ENCODE measurements around the gene BCL7B. TPM values are rescaled to one million over a fixed set of nuclear protein-coding genes. Genes with fewer than 3 reads are reported as not detected.

The BCL7B gene
- total RNA-seq, 1 experiment from 2014 or later = 50.4 TPM

DNA sequence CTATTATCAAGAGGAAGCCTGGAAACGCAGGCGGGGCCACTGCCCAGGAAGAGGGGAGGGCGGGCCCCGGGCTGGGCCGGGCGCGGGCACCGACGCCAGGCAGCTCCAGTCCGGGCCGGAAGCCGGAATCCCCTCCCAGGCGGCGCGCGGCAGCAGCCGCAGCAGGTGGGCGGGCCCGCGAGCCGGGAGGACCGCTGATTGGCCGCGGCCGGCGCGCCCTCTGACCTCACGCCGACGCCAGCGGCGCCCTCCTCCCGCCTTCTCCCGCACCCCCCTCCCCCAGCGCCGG, 438 bp downstream of the BCL7B start:
- POLR2A ChIA-PET = interaction anchor here (0.8 to 1.1 kb wide), 3 partner anchors 9 to 35 kb away, joined by 3 to 5 read pairs (median 3); partner anchors contain the start of gene BAZ1B
- Histone ChIP-seq H3K4me1 (ENCODE audit: control insufficient read depth in 1 of 2, insufficient read depth in 2 of 2, low read length in 2 of 2) (peaks cover 16 to 35% of the 10 kb centered on the region in 2 experiments), H3K9me2 (ENCODE audit: insufficient read depth) (no peaks in the 10 kb centered on the region), H3K9ac (ENCODE audit: low read length) (peak overlapping the region; percentile 89), H3K36me3 (ENCODE audit: control insufficient read depth in 1 of 2, insufficient read depth in 2 of 2, low read length in 2 of 2) (peaks cover 0 to 6% of the 10 kb centered on the region in 2 experiments; a peak in 3 of 4 replicates), H3K79me2 (ENCODE audit: insufficient read depth, low read length) (peaks cover 49% of the 10 kb centered on the region), H3K27me3 (ENCODE audit: insufficient read depth, low read length) (no peaks in the 10 kb centered on the region), H3K4me2 (ENCODE audit: low read length) (peak overlapping the region; percentile 90), H3K4me3 (replicated peaks in 1 of 2; ENCODE audit: low read depth in 1 of 2, low read length in 2 of 2) (peak overlapping the region; percentile 94 to 99), H4K20me1 (ENCODE audit: insufficient read depth) (no peaks in the 10 kb centered on the region), H2AFZ (ENCODE audit: low read depth, low read length, poor library complexity, severe bottlenecking) (no peak overlapping the region), H3K27ac (ENCODE audit: low read depth, low read length) (peak overlapping the region; percentile 99), H3K9me3 (ENCODE audit: control insufficient read depth in 1 of 2, insufficient read depth in 1 of 2, low read depth in 1 of 2, low read length in 2 of 2) (no peaks in the 10 kb centered on the region)
- peak; percentile 75 for DNase-seq (ENCODE audit: low read depth, low spot score)
- intact Hi-C loops (cut with micrococcal nuclease) = loop anchor here (1.0 kb wide), 1 partner anchor 35 kb away; the partner anchor contains the start of gene BAZ1B
- no TSS peak for BruUV-seq (replicated peaks)
- ATAC-seq = peak; percentile 91
- RAD21 ChIA-PET (ENCODE audit: low non-redundant PET in 1 of 2, low total read pairs in 2 of 2, uncharacterized antibody in 2 of 2, unreplicated experiment in 2 of 2) = no interaction called here
- CTCF ChIA-PET = no interaction called here
- TF ChIP-seq ELF1 (IDR thresholded peaks at IDR 0.05; ENCODE audit: borderline replicate concordance, low read depth) (no peak; the same call in 1 of the 2 replicates), RAD21 (IDR thresholded peaks at IDR 0.05; ENCODE audit: low read depth) (no peak), TCF7L2 (IDR thresholded peaks at IDR 0.05; ENCODE audit: borderline replicate concordance, extremely low read depth, insufficient read depth, insufficient read length) (no peak), EGR1 (IDR thresholded peaks at IDR 0.05; ENCODE audit: low read depth) (no peak), CBX3 (IDR thresholded peaks at IDR 0.05; ENCODE audit: low read depth) (no peak), SIN3A (IDR thresholded peaks at IDR 0.05; ENCODE audit: low read depth) (0 out of 2 replicates have a peak, but pooled peaks have one; percentile 61), EZH2 (IDR thresholded peaks at IDR 0.05) (no peak), SRF (IDR thresholded peaks at IDR 0.05; ENCODE audit: low read depth) (no peak), YY1 (IDR thresholded peaks at IDR 0.05; ENCODE audit: extremely low read depth, insufficient replicate concordance, low read depth, low read length) (peak; percentile 19), FOSL1 (IDR thresholded peaks at IDR 0.05; ENCODE audit: low read depth) (no peak), ZNF274 (IDR thresholded peaks at IDR 0.05; ENCODE audit: low read depth, low read length) (no peak), ZFX (IDR thresholded peaks at IDR 0.05) (no peak), POLR2A (IDR thresholded peaks at IDR 0.05; ENCODE audit: borderline replicate concordance, extremely low read depth, insufficient read depth, insufficient read length) (no peak), CEBPB (IDR thresholded peaks at IDR 0.05; ENCODE audit: low read depth) (no peak), MAX (IDR thresholded peaks at IDR 0.05) (peak; percentile 31; the same call in 1 of the 2 replicates), POLR2AphosphoS5 (IDR thresholded peaks at IDR 0.05; ENCODE audit: low read depth, low read length) (peak; percentile 70), EZH2phosphoT487 (IDR thresholded peaks at IDR 0.05; ENCODE audit: borderline replicate concordance) (no peak), SP1 (IDR thresholded peaks at IDR 0.05; ENCODE audit: low read depth) (peak; percentile 37; the same call in 1 of the 2 replicates)
- TF ChIP-seq, protein P1, sequence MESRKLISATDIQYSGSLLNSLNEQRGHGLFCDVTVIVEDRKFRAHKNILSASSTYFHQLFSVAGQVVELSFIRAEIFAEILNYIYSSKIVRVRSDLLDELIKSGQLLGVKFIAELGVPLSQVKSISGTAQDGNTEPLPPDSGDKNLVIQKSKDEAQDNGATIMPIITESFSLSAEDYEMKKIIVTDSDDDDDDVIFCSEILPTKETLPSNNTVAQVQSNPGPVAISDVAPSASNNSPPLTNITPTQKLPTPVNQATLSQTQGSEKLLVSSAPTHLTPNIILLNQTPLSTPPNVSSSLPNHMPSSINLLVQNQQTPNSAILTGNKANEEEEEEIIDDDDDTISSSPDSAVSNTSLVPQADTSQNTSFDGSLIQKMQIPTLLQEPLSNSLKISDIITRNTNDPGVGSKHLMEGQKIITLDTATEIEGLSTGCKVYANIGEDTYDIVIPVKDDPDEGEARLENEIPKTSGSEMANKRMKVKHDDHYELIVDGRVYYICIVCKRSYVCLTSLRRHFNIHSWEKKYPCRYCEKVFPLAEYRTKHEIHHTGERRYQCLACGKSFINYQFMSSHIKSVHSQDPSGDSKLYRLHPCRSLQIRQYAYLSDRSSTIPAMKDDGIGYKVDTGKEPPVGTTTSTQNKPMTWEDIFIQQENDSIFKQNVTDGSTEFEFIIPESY (IDR thresholded peaks at IDR 0.05; ENCODE audit: extremely low read depth, insufficient replicate concordance, low read length) = no peak
- TF ChIP-seq, protein P2, sequence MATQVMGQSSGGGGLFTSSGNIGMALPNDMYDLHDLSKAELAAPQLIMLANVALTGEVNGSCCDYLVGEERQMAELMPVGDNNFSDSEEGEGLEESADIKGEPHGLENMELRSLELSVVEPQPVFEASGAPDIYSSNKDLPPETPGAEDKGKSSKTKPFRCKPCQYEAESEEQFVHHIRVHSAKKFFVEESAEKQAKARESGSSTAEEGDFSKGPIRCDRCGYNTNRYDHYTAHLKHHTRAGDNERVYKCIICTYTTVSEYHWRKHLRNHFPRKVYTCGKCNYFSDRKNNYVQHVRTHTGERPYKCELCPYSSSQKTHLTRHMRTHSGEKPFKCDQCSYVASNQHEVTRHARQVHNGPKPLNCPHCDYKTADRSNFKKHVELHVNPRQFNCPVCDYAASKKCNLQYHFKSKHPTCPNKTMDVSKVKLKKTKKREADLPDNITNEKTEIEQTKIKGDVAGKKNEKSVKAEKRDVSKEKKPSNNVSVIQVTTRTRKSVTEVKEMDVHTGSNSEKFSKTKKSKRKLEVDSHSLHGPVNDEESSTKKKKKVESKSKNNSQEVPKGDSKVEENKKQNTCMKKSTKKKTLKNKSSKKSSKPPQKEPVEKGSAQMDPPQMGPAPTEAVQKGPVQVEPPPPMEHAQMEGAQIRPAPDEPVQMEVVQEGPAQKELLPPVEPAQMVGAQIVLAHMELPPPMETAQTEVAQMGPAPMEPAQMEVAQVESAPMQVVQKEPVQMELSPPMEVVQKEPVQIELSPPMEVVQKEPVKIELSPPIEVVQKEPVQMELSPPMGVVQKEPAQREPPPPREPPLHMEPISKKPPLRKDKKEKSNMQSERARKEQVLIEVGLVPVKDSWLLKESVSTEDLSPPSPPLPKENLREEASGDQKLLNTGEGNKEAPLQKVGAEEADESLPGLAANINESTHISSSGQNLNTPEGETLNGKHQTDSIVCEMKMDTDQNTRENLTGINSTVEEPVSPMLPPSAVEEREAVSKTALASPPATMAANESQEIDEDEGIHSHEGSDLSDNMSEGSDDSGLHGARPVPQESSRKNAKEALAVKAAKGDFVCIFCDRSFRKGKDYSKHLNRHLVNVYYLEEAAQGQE (IDR thresholded peaks at IDR 0.05; ENCODE audit: low read depth) = no peak
- TF ChIP-seq, protein P3, sequence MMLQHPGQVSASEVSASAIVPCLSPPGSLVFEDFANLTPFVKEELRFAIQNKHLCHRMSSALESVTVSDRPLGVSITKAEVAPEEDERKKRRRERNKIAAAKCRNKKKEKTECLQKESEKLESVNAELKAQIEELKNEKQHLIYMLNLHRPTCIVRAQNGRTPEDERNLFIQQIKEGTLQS (IDR thresholded peaks at IDR 0.05) = no peak
- TF ChIP-seq, protein P4, sequence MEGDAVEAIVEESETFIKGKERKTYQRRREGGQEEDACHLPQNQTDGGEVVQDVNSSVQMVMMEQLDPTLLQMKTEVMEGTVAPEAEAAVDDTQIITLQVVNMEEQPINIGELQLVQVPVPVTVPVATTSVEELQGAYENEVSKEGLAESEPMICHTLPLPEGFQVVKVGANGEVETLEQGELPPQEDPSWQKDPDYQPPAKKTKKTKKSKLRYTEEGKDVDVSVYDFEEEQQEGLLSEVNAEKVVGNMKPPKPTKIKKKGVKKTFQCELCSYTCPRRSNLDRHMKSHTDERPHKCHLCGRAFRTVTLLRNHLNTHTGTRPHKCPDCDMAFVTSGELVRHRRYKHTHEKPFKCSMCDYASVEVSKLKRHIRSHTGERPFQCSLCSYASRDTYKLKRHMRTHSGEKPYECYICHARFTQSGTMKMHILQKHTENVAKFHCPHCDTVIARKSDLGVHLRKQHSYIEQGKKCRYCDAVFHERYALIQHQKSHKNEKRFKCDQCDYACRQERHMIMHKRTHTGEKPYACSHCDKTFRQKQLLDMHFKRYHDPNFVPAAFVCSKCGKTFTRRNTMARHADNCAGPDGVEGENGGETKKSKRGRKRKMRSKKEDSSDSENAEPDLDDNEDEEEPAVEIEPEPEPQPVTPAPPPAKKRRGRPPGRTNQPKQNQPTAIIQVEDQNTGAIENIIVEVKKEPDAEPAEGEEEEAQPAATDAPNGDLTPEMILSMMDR (IDR thresholded peaks at IDR 0.05 in 2 of 3, conservative IDR thresholded peaks at IDR 0.05 in 1 of 3; ENCODE audit: borderline replicate concordance in 1 of 3, insufficient read depth in 1 of 3, low read depth in 2 of 3, low read length in 2 of 3) = no peak
